GM23338 (cell line): Measurements from ENCODE around the gene NINL. TPM values are rescaled to one million over a fixed set of nuclear protein-coding genes. Genes with fewer than 3 reads are reported as not detected.

ENCODE experiments used
- ATAC-seq: fragments of 200-7000 bp; cut with Tn5 transposase; 3 replicates; pipeline ENCODE4 v1.9.1; 2020
- DNase-seq: peaks from one replicate; pipeline ENCODE4 v3.0.0-alpha.2; 2015; ENCODE audit warnings: low spot score
- H2AFZ ChIP-seq: fragments of 200-600 bp; sonication (generic); 2 replicates; pipeline ENCODE4 v1.8.0; 2016; ENCODE audit warnings: antibody characterized with exemption, mild to moderate bottlenecking, moderate library complexity
- H3F3A ChIP-seq: fragments of 200-600 bp; sonication (generic); replicated peaks from 2 replicates; pipeline ENCODE4 v1.8.0; 2017; ENCODE audit warnings: antibody characterized with exemption, mixed run types, low read depth
- H3K27ac ChIP-seq: fragments of 200-600 bp; sonication (generic); 2 replicates; pipeline ENCODE4 v1.6.1; 2016; ENCODE audit warnings: low read depth
- H3K27me3 ChIP-seq: fragments of 200-600 bp; sonication (generic); 2 replicates; pipeline ENCODE4 v1.8.0; 2016; ENCODE audit warnings: mild to moderate bottlenecking, mixed run types, moderate library complexity; ENCODE audit not compliant: insufficient read depth
- H3K36me3 ChIP-seq: fragments of 200-600 bp; sonication (generic); 2 replicates; pipeline ENCODE4 v1.8.0; 2016; ENCODE audit warnings: mild to moderate bottlenecking; ENCODE audit not compliant: insufficient read depth
- H3K4me1 ChIP-seq: fragments of 200-600 bp; sonication (generic); 2 replicates; pipeline ENCODE4 v1.8.0; 2016; ENCODE audit warnings: mild to moderate bottlenecking, moderate library complexity; ENCODE audit not compliant: insufficient read depth
- H3K4me2 ChIP-seq: fragments of 200-600 bp; sonication (generic); 2 replicates; pipeline ENCODE4 v1.7.1; 2017; ENCODE audit warnings: mixed run types
- H3K4me3 ChIP-seq: fragments of 200-600 bp; sonication (generic); 2 replicates; pipeline ENCODE4 v1.6.1; 2016; ENCODE audit warnings: mixed run types
- H3K79me2 ChIP-seq: fragments of 200-600 bp; sonication (generic); replicated peaks from 2 replicates; pipeline ENCODE4 v1.8.0; 2017; ENCODE audit warnings: mild to moderate bottlenecking; ENCODE audit not compliant: insufficient read depth
- H3K9me2 ChIP-seq: fragments of 200-600 bp; sonication (generic); 2 replicates; pipeline ENCODE4 v1.8.0; 2017; ENCODE audit not compliant: insufficient read depth
- H4K20me1 ChIP-seq: fragments of 200-600 bp; sonication (generic); replicated peaks from 2 replicates; pipeline ENCODE4 v1.8.0; 2017; ENCODE audit warnings: mild to moderate bottlenecking; ENCODE audit not compliant: insufficient read depth
- H3K27ac Mint-ChIP-seq: 2 replicates; pipeline ENCODE4 v1.8.0; 2020; ENCODE audit warnings: inconsistent platforms, mild to moderate bottlenecking, moderate library complexity, mixed read lengths
- H3K27me3 Mint-ChIP-seq: 3 replicates; pipeline ENCODE4 v1.8.0; 2022; ENCODE audit warnings: low read depth, mild to moderate bottlenecking, moderate library complexity, mixed read lengths, inconsistent platforms; ENCODE audit not compliant: insufficient read depth, poor library complexity
- H3K36me3 Mint-ChIP-seq: 3 replicates; pipeline ENCODE4 v1.8.0; 2021; ENCODE audit warnings: low read depth, mild to moderate bottlenecking, inconsistent platforms, moderate library complexity, mixed read lengths
- H3K4me1 Mint-ChIP-seq: 3 replicates; pipeline ENCODE4 v1.8.0; 2020; ENCODE audit warnings: mild to moderate bottlenecking, inconsistent platforms, mixed read lengths
- H3K4me3 Mint-ChIP-seq: 3 replicates; pipeline ENCODE4 v1.8.0; 2021; ENCODE audit warnings: moderate library complexity, mild to moderate bottlenecking, inconsistent platforms, mixed read lengths
- H3K9me3 Mint-ChIP-seq: 3 replicates; pipeline ENCODE4 v1.8.0; 2020; ENCODE audit warnings: moderate library complexity, mild to moderate bottlenecking, inconsistent platforms, mixed read lengths
- CTCF ChIP-seq, 2 experiments: fragments of 200-600 bp in 1 of 2; sonication (generic) in 1 of 2; conservative IDR thresholded peaks; 2 replicates each; pipeline versions ENCODE4 v1.5.1 to v1.6.1; 2016 to 2017; ENCODE audit warnings: antibody characterized with exemption in 2 of 2, low read depth in 2 of 2, mild to moderate bottlenecking in 2 of 2, moderate library complexity in 1 of 2
- ETS1 ChIP-seq: IDR thresholded peaks from 2 replicates; pipeline ENCODE4 v1.6.1; 2016; ENCODE audit warnings: antibody characterized with exemption
- EZH2phosphoT487 ChIP-seq: fragments of 200-600 bp; sonication (generic); IDR thresholded peaks from one replicate; pipeline ENCODE4 v1.8.1; 2018; ENCODE audit warnings: antibody characterized with exemption; ENCODE audit not compliant: unreplicated experiment
- REST ChIP-seq: IDR thresholded peaks from one replicate; pipeline ENCODE4 v1.6.1; 2018; ENCODE audit warnings: antibody characterized with exemption; ENCODE audit not compliant: unreplicated experiment
- ZNF331 ChIP-seq: fragments of 250-450 bp; sonication (Bioruptor Pico); IDR thresholded peaks from 2 replicates; pipeline ENCODE4 v1.5.0; 2020; ENCODE audit warnings: low read depth, mild to moderate bottlenecking, moderate library complexity
- ZNF462 ChIP-seq: fragments of 250-450 bp; sonication (Bioruptor Pico); IDR thresholded peaks from 2 replicates; pipeline ENCODE4 v1.5.0; 2020; ENCODE audit warnings: mild to moderate bottlenecking, moderate library complexity
- polyA plus RNA-seq: library from polyadenylated mRNA; unstranded; fragments of >200 nt; fragmentation: Nextera tagmentation; extraction: Ambion mirVana; gene quantifications from 2 replicates; pipeline ENCODE4 v1.2.1, GENCODE V29; 2016
- total RNA-seq: library from RNA; depleted of rRNA; stranded (reverse); fragments of >200 nt; shearing (Covaris generic); gene quantifications from 2 replicates; pipeline ENCODE4 v1.2.3, GENCODE V29; 2014

NINL gene
- total and polyA plus RNA-seq, 2 experiments from 2014 or later: 18.0 to 31.2 TPM

GRCh38 chr20:25619514-25619913 is 34.2 kb upstream of the NINL start (continued):
- TF ChIP-seq ZNF462 (CRISPR knock-in tag): no peak
- no peak for TF ChIP-seq ZNF331 (CRISPR knock-in tag)
- no peak for TF ChIP-seq EZH2phosphoT487
- no peak for TF ChIP-seq ETS1
- no peak for TF ChIP-seq CTCF (conservative IDR thresholded peaks at IDR 0.05; ENCODE audit: low read depth in 2 of 2)

GRCh38 chr20:25608774-25609173 is 23.4 kb upstream of the NINL start:
- H3K27me3 ChIP-seq: no peaks in the 10 kb centered on the region
- H3K4me2 ChIP-seq: no peak overlapping the region
- 0 out of 2 replicates have a peak, but pooled peaks cover 7% of the 10 kb centered on the region for H4K20me1 ChIP-seq
- DNase-seq: no peak
- no peak overlapping the region for H3K4me3 ChIP-seq
- Mint-ChIP-seq H3K9me3 (no peaks in the 10 kb centered on the region), H3K4me1 (peaks cover 6% of the 10 kb centered on the region; the same call in 2 of the 3 replicates), H3K36me3 (no peaks in the 10 kb centered on the region), H3K4me3 (no peak overlapping the region), H3K27ac (no peak overlapping the region), H3K27me3 (peaks cover 2% of the 10 kb centered on the region)
- ATAC-seq: no peak
- H3K36me3 ChIP-seq: no peaks in the 10 kb centered on the region
- no peak overlapping the region for H2AFZ ChIP-seq
- no peaks in the 10 kb centered on the region for H3K79me2 ChIP-seq
- H3F3A ChIP-seq: no peaks in the 10 kb centered on the region
- no peaks in the 10 kb centered on the region for H3K4me1 ChIP-seq
- no peak for TF ChIP-seq REST
- H3K27ac ChIP-seq: no peak overlapping the region
- no peaks in the 10 kb centered on the region for H3K9me2 ChIP-seq
